Limb (tissue), 2 donors: ENCODE measurements around the gene FAM53A.
"Not testable (repeated sequence)": the region's sequence is repeated elsewhere in the genome, so short reads cannot be mapped to it uniquely, and the experiment has no call there.

ENCODE experiments used
- DNase-seq, 2 donors: peaks; one replicate each; pipeline ENCODE4 v3.0.0-alpha.2; 2016; ENCODE audit errors: extremely low spot score in 2 of 2

FAM53A gene

GRCh38 chr4:1640716-1641503, 43.2 kb downstream of the FAM53A start:
- DNase-seq = not testable (repeated sequence)

- peak in 1 of 2 donors; percentile 2 for DNase-seq
Observed at GRCh38 chr4:1640190-1640589, 43.9 kb downstream of the FAM53A start.

- no peak for DNase-seq
Observed at GRCh38 chr4:1639299-1639868, 44.7 kb downstream of the FAM53A start.

- DNase-seq = no peak
Observed at GRCh38 chr4:1638873-1639272, 45.2 kb downstream of the FAM53A start.

- no peak for DNase-seq
Observed at GRCh38 chr4:1638272-1638598, 45.9 kb downstream of the FAM53A start.

GRCh38 chr4:1637580-1638271, 46.4 kb downstream of the FAM53A start:
- DNase-seq = no peak

GRCh38 chr4:1636490-1637211, 47.5 kb downstream of the FAM53A start:
- no peak for DNase-seq

GRCh38 chr4:1635464-1635863, 48.6 kb downstream of the FAM53A start:
- DNase-seq = no peak

GRCh38 chr4:1633993-1634392, 50.1 kb downstream of the FAM53A start:
- DNase-seq = no peak

- DNase-seq = no peak
Observed at GRCh38 chr4:1632109-1633104, 51.7 kb downstream of the FAM53A start.

- DNase-seq = no peak
Observed at GRCh38 chr4:1631136-1631535, 53.0 kb downstream of the FAM53A start.

- DNase-seq = no peak
Observed at GRCh38 chr4:1630266-1630665, 53.8 kb downstream of the FAM53A start.

GRCh38 chr4:1629699-1630083, 54.4 kb downstream of the FAM53A start:
- DNase-seq = no peak

GRCh38 chr4:1628892-1629698, 55.0 kb downstream of the FAM53A start:
- DNase-seq = peak; percentile 42 to 86

GRCh38 chr4:1627417-1628313, 56.4 kb downstream of the FAM53A start:
- DNase-seq = no peak

GRCh38 chr4:1626941-1627340, 57.2 kb downstream of the FAM53A start:
- no peak for DNase-seq

GRCh38 chr4:1626151-1626550, 58.0 kb downstream of the FAM53A start:
- no peak for DNase-seq

GRCh38 chr4:1625600-1626138, 58.4 kb downstream of the FAM53A start:
- no peak for DNase-seq

GRCh38 chr4:1624519-1624910, 59.6 kb downstream of the FAM53A start:
- no peak for DNase-seq
